NOMO-1 treated with dmso at 0.1 percent for 144 hours (cell line): ENCODE results near the gene CATSPER3.
A peak's percentile ranks its signal among the peaks of the same experiment; 100 is the strongest.

Experiments used
- DNase-seq: peaks from one replicate; lab custom pipeline; 2025; ENCODE audit not compliant: unreplicated experiment; lab: John Stamatoyannopoulos, UW

CATSPER3 gene

DNA sequence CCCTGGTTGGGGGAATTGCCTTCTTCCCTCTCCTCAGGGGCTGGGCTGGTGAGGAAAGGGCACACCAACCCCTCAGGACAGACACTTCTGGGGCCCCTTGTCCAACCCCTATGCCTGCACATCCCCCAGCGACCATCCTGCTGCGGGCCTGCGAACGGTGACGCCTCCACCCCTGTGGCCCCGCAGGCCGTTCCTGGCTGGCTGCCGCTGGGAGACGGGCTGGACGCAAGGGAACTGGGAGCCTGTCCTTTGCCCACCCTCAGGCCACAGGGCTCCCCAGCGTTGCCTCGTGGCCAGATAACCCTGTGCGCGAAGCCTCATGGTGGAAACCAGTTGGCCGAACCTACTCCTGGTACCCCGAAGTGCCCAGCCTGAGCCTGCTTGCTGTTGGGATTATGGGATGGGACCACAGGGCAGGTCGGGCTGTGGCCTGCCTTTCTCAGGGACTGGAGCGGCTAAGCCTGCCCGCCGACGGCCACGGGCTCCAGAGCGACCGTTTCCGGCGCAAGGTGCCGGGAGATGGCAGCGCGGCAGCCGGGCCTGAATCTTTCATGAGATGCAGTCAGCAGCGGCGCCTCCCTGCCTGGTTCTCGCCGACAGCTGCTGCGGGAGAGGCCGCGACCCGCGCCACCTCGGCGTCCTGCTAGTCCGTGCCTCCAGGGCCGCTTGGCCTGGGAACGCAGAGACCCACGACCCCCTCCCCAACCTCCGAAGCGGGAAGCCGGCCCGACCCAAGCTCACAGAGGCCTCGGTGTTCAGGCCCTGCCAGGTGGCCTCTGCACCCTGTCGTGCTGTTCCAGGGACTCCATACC, 72.8 kb downstream of the CATSPER3 start:
- DNase-seq, result no peak

DNA sequence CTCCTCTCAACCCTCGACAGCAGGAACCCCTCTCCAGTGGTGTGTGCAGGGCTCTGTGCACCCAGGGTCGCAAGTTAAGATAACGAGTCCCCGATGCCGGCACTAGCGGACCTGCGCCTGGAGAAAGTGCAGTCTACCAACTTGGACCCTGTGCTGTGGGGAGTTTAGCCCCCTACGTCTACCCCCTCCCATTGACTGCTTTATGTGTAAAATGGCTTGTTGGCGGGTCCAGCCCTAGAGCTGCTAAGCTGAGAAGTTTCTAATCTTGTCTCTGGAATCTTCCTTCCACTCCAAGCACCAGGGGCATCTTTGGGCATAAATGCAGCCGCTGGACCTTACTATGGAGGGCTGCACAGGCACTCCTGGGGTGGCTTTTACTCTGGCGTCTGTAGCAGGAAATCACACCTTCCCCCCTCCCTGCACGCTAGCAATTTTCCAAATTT, 73.5 kb downstream of the CATSPER3 start:
- no peak for DNase-seq

DNA sequence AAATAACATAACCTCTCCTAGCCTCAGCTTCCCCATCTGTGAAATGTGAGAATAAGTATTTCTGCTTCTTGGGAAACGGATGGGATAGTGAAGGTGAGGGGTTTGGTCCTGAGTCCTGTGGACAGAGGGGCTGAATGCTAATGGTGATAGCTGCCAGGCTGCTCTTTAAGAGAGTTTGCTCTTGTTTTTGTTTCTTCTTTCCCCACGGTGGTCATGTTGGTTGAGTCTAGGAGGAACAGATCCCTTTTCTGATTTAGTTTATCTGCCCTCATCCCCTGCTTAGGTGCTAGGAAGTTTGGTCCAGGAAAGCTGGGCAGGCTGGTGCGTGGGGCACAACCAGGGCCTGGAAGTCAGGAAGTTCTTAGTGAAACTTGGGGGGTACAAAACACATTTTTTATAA, 74.0 kb downstream of the CATSPER3 start:
- no peak for DNase-seq

DNA sequence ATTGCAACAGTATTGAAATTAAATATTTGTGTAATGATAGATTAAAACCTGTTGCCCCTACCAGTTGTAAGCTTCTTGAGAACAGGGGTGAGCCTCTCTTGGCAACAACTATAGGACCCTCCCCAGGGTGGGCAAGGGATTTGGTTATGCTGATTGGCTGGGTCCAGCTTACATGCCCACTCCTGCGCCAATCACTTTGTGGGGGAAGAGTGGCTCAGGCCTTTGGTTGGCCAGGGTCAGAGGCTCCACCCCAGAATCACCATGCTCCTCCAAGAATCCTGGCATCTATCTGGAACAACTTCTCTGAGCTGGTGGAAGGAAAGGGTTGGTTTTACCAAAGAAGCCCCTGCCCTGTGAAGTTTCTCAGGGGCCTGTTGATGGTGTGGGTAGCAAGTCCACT, 74.9 kb downstream of the CATSPER3 start:
- no peak for DNase-seq

DNA sequence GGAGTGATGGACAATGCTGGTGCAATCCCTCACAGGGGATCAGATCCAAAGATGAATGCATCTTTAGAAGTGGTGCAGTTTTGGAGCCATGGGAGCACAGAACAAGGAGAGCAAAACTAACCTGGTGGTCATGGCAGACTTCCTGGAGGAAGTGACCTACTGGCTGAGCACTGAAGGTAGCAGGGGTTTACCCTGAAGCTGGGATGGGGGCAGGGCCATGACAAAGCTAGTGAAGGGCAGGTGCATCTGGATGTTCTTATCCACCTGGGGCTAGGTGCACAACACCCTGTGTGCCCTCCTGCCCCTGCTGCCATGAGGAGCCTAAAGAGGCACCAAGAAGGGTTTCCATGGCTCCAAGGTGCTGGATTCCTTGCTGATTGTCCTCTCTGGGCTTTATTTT, 77.8 kb downstream of the CATSPER3 start:
- no peak for DNase-seq

DNA sequence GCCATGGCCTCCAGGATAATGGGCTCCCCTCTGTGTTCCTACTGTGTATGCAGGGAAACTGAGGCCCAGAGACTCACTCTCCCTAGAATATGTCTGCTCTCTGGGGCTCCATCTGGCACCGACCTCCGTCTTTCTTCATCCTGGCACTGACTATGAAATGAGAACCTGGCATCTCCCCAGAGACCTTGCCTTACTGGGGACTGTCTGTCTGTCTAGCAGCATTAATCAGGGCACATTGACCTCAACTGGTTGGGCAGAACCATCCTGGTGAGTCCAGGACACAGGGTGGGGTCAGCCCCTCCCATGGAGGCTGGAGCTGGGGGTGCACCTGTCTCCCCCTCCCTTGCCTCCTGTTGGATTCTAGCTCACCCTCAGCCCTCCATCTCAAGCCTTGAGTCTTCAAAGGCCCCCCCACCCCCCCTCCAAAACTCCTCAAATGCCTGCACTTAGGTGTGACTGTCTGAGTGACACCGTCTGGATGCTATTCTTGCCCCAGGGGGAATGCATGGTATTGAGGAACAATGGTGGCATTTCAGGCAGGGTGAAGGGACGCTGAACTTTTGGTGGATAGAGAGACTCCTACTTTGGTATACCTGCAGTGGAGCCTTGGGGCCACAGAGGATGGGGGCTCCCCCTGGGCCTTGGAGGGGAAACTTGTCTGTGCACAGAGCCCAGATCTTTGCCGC, 79.1 kb downstream of the CATSPER3 start:
- DNase-seq, result no peak

DNA sequence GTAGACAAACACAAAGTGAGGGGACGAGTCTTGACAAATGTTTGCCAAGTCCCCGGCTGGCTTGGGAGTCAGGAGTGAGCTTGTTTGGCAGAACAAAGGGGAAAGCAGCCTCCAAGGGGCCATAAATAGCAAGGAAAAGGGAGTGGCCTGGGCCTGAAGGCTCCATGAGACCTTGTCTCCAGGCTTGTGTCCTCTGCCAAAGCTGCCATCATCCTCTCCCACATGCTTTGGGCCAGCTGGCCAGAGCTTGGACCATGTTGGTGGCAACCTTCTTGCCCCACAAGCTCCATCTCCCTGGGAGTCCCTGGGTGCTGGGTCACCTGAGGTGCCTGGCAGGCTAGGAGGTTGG, 79.6 kb downstream of the CATSPER3 start:
- DNase-seq, result no peak

DNA sequence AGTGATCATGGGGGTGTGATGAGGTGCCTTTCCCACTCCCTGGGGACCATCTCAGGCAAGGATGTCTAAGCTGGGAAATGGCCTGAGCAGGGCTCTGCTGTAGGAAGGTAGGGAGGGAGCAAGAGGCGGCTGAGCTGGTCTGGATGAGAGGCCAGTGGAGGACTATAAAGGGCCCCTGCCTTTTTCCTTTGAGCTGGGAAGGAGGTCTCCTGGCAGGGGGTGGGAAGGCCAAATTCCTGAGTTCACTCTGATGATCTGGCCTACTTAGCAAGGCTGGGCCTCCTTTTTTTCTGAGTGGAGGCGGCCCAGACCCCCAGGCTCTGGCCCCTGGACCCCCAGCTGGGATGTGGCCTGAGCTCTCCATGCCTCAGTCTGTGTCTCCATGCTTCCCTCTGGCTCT, 80.6 kb downstream of the CATSPER3 start:
- DNase-seq, result no peak

DNA sequence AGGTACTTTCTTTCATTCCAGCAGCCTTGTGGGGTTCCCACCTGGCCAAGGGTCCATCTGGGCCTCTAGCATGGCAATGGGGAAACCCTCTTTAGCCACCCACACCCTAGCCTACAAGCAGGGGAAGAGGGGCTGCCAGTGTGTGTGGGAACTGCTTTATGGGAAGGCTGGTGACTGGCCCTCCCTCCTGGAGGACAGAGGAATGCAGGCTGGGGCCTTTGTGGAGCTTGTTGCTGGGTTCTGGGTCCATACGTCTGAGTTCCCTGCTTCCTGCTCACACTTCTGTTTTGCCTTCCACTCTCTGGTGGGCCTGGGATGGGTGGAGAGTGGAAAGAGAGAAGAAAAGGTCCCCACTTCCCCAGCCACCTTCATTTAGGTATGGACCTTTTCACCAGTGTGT, 81.2 kb downstream of the CATSPER3 start:
- DNase-seq, result no peak

DNA sequence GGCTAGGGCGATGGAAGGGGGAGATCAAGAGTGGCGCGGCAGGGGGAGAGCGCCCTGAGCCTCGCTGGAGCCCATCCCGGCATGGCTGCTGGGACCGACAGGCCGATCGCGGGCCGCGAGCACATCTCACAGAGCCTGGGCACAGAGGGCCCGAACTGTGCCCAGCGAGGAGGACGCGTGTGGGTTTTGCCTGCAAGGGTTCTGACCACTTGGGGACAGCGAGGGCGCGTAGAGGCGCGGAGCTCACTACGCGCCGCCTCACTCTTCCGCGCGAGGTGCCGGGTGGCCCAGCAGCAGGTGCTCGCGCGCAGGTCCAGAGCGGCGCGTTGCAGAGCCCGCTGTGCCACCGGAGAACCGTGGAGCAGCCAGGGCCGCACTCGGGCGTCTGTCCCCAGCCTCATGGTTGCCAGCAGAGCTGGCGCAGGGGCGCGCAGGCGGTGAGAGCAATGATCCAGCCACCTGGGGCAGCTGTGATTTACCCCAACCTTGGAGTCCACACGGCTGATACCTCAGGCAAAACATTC, 82.6 kb downstream of the CATSPER3 start:
- no peak for DNase-seq

DNA sequence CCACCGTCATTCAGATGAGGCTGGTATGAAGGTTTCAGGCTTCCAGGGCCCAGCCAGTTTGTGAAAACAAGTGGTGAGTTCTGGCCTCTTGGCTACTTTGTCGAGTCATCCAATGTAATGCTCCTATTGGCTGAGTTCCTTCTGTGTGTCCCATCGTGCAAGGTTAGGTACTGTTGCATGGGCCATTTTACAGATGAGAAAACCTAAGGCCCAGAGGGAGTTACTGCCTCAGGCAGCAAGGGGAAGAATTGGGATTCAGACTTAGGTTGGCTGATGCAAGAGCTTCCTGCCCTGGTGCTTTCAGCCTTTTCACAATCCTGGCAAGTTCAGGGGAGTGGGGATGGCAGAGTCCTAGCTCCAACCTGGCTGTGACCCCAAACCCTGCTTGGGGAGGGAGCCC, 83.7 kb downstream of the CATSPER3 start:
- DNase-seq, result no peak

DNA sequence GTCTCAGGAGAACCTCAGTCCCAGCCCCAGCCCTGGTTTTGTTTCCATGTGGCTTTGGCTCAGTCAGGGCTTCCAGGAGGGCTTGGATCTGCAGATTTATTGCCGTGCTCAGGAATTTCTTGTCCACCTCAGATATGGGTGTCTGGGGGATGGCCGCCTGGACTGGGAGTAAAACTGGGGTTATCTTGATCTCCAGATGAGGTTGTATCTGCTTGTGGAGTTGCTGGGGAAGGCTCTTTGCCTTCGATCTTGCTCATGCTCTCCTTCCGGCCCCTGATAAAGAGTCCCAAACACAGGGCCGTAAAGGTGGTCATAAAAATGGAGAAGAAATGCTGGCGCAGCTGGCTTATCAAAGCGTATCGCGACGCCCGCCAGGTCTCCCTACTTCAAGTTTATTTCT, 84.2 kb downstream of the CATSPER3 start:
- no peak for DNase-seq

DNA sequence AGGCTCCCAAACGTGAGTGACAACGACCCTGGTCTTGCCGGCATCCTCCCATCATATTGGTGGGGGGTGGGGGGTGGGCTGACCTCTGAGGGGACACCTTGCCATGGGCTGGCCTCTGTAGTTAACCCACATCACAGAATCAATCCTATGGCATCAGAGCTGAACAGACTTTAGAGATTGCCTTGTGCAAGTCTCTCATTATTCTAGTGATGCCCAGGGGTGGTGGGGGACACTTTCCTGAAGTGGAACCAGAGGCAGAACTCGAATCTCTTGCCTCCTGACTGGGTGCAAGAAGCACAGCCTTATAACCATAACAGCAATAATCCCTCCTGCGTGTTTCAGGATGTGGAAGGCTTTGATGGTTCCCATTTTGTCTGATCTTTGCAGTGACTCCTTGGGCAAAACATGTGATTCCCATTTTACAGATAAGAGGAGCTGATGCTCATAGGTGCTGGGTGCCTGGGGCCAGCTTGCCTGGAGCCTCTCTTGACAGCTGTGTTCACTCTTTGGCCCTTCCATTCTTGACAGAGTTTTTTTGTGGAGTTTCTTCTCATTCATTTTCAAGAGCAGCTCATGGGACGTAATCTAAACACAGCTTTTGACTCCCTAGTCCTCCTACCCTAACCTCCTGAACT, 84.9 kb downstream of the CATSPER3 start:
- no peak for DNase-seq

DNA sequence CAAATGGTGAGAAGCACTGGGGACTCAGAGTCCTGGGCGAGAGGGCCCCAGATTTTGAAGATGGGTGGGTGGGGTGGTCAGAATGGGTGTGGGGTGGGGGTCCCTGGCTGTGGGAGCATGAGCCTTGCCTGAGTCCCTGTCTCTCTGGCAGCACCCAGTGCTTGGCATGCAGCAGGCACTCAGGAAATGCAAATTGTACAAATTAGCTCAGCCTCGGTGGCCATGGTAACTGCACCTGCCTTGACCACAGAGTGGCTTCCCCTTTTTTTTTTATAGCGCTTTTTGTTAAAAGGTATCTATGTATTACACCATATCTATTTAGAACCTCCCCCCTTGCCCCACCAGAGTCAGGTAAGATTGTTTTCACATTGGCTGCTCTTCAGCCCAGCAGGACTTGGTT, 85.6 kb downstream of the CATSPER3 start:
- peak; percentile 6 for DNase-seq

DNA sequence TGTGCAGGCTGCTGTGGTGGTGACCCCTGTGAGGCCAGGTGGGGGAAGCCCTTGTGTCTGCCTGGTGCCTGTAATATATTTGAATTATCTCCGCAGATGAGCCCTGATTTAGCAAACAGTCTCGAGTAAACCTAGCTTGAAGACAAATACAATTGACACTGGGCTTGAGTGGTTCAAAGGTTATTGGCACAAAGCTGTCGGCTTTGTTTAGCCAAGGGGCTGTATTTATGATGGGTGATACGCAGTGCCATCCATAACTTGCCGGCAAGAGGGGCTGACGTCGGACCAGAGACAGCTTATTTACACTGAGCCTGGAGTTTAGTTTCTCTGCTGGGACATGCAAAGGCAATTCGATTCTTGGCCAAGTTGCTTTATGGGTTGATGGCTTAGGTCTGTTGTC, 86.3 kb downstream of the CATSPER3 start:
- no peak for DNase-seq

DNA sequence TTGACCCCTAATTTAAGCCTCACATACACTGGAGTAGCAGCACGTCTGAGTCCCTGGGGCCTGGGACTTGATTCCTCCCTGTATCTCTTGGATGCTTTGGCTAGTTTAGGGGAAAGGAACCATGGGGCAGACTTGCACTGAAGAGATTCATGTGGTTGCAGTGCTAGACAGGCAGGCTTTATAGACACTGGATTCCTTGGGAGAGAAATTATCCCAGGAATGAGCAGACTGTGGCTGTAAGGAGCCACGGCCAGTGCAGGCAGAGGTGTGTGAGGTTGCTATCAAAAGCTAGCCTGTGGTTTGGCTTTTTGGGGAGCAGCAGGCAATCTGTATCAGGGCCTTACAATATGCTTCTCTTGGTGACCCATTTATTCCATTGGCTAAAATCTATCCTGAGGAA, 86.8 kb downstream of the CATSPER3 start:
- no peak for DNase-seq

DNA sequence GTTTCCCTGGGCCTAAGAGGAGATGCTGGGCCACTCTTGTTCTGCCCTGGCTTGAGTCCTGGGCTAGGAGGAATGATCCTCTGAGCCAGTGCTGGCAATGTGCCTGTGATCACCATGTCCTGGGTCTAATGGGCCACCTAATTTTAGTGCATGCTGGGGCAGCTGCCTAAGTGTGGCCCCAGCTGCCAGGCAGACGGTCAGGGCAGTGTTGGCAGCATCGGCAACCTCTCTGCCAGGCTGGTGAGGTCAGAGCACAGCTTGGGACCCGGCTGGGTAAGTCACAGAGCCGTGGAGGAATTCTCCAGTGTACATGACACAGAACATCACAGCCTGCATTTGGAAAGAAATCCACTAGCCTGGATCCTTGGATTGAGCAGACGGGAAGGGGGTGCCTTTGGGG, 87.7 kb downstream of the CATSPER3 start:
- no peak for DNase-seq

DNA sequence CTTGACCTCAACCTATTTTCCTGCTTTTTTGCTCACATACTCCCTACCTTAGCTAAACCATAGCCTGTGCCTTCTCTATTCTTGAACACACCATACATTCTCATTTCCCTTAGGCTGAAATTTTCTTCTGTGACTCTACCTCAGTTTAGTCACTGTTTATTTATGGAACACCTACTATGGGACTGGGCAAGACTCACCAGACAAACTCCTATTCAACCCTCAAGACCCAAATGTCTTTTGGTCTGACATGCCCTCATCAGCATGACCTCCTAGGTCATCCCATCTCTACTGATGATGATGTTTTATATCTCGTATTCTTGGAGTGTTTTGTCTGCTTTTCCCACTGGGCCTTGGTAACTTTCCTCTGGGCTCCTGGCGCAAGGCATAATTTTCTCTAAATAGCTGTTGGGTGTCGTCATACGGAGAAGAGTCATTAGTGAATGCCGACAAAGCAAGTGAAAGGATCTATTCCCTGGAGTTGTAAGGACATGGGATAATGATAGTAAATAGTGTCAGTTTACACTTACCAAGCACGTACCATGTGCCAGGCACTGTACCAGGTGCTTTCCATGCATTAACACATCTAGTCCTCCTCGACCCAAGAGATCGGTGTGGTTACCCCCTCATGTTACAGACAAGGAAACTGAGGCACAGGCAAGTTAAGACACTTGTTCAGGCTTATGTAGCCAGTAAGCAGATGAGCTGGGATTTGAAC, 88.8 kb downstream of the CATSPER3 start:
- no peak for DNase-seq

DNA sequence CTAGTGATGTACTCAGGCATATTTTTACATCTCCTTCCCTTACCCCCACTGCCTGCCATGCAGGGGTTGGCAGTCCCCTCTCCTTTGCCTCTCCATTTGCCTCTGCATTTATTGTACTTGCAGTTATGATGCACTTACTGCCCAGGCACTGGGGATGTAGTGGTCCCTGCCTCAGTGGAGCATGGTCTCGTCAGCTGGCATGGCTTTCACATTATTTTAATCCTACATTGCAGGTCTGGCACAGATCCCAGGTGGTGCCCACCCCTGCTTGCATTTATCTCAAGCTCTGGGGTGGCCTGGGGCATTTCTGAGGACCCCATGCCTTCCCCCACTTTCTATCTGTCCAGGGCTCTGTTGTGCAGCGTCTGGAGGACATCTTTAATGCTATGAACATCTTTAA, 89.5 kb downstream of the CATSPER3 start:
- no peak for DNase-seq

DNA sequence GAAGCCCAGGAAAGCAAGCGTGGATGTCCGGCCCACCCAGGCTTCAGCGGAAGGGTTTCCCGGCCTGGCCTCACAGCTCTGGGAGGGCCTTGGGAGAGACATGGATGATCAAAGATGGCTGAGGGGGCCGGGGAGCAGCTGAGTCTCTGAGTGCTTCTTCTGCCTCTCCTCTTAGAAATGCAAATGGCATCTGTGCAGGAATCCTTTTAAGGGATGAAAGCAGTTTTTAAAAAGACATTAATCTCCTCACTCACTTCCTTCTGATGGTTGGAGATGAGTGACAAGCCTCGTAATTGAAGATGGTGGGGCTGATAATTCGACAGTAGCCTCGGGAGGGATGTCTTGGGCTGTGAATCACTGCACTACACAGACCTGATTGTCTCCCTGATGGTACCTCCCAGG, 90.6 kb downstream of the CATSPER3 start:
- no peak for DNase-seq
